GM13977 (cell line): Measurements from ENCODE around the gene SEMA7A.

Experiments used
- DNase-seq: peaks from one replicate; pipeline ENCODE4 v3.0.0; 2012; ENCODE audit warnings: low spot score
- in situ Hi-C: fragments of 300-500 bp; cut with MboI; formaldehyde crosslinking; loops from one replicate; pipeline ENCODE4 v1.12.0; 2022; ENCODE audit warnings: low sequenced_read_pairs, low pct_unique_long_range_greater_than_20kb, mixed read lengths, inconsistent platforms; ENCODE audit not compliant: unreplicated experiment
- TF ChIP-seq, protein P1 (sequence below): IDR thresholded peaks from 2 replicates; pipeline ENCODE4 v1.5.1; 2012; ENCODE audit warnings: mild to moderate bottlenecking, control low read depth; ENCODE audit not compliant: insufficient read depth; ENCODE audit errors: extremely low read depth, missing control alignments

The SEMA7A gene

DNA sequence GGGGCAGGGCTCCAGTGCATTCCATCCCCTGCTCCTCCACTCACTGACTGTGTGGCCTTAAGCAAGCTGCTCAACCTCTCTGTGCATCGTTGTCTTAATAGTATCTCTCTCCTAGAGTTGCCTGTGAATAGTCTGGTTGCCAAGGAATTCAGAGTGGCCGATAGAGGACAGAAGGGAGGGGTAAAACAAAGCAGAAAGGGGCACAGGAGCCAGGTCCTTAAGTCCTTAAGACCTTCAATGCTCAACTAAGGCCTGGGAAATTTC, 52.6 kb downstream of the SEMA7A start:
- in situ Hi-C loops: no loop called here
- TF ChIP-seq, protein P1, sequence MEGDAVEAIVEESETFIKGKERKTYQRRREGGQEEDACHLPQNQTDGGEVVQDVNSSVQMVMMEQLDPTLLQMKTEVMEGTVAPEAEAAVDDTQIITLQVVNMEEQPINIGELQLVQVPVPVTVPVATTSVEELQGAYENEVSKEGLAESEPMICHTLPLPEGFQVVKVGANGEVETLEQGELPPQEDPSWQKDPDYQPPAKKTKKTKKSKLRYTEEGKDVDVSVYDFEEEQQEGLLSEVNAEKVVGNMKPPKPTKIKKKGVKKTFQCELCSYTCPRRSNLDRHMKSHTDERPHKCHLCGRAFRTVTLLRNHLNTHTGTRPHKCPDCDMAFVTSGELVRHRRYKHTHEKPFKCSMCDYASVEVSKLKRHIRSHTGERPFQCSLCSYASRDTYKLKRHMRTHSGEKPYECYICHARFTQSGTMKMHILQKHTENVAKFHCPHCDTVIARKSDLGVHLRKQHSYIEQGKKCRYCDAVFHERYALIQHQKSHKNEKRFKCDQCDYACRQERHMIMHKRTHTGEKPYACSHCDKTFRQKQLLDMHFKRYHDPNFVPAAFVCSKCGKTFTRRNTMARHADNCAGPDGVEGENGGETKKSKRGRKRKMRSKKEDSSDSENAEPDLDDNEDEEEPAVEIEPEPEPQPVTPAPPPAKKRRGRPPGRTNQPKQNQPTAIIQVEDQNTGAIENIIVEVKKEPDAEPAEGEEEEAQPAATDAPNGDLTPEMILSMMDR: no peak
- DNase-seq: no peak

DNA sequence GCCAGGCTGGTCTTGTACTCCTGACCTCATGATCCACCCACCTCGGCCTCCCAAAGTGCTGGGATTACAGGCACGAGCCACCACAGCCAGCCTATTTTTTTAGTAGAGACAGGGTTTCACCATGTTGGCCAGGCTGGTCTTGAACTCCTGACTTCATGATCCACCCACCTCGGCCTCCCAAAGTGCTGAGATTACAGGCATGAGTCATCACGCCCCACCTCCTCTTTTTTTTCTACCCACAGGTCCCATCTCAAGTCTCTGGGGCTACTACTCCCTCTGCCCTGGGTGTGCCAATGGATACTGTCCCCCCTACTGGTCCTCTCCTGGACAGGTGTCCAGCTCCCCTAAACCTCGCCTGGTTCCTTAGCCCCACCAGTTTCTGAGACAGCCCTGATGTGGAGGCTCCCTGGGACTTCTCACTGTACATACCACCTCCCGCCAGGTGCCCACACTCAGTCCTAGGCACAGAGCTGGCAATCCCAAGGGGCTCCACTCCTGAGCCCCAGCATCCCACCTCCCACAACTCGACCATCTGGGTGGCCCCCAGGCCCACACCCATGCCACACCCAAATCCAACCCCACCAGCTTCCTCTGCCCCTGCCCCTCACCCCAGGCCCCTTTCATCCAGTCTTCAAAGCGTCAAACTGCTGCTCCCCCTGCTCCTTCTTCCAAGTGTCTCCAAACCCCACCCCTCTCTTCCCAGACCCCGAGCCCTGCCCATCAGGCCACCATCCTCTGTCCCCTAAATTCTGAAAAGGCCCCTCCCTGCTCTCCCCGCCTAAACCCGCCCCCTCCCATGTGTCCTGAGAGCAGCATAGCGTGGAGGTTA, 53.2 kb downstream of the SEMA7A start:
- in situ Hi-C loops: no loop called here
- TF ChIP-seq, protein P1: no peak
- no peak for DNase-seq

DNA sequence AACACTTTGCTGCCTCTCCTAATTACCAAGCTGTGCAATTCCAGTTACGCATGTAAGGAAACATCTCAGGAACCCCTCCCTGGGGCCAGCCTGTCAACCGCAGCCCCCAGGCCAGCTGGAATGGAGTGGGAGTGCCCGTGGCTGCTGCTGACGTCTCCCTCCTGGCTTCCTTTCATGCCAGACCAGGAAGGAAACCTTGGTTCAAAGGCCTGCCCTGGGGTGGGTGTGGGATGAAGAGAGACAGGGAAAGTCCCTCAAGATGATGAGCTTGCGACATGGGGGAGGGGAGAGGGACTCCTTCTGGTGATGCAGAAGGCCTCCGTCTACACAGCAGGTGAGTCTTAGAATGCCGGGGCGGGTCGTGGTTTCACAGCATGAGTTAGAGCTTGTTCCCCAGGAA, 54.9 kb downstream of the SEMA7A start:
- in situ Hi-C loops: loop anchor here (5.0 to 10.0 kb wide), 4 partner anchors 63 to 386 kb away; no protein-coding TSS in a partner anchor
- no peak for DNase-seq
- TF ChIP-seq, protein P1: no peak

DNA sequence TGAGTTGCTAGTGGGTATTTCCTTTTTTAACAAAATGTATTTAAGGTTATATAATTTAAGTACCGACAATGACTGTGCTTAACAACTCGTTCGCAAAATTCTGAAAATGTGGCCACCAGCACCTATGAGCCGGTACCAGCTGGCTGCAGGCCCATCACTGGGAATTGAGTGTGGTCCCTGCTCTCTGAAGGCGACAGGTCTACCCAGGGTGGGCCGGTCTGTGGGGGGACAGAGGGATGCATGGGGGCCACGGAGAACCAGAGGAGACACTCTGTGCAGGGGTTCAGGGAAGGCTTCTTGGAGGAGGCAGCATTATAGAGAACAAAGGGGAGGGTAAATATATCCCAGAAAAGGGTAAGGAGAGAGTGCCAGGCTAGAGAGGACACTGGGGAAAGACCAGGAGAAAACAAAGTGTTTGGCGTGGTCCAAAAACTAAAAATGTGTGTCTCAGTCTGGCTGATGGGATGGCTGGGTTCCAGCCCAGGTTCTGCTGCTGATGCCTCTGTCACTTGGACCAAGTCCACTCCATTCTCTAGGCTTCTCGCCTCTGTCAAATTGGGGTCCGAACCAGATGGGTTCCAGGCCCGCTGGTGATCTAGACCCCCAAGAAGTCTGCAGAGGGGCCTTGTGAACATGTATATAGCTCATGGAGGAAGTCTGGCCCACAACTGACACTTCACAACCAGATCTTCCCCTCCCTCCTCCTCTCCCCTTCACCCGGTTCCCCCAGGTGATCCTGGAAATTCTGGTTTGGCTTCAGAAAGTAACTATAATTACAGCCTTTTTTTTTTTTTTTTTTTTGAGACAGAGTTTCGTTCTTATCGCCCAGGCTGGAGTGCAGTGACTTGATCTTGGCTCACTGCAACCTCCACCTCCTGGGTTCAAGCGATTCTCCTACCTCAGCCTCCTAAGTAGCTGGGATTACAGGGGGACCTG, 55.7 kb downstream of the SEMA7A start:
- in situ Hi-C loops: loop anchor here (5.0 to 10.0 kb wide), 4 partner anchors 64 to 387 kb away; no protein-coding TSS in a partner anchor
- DNase-seq: no peak
- TF ChIP-seq, protein P1: no peak

DNA sequence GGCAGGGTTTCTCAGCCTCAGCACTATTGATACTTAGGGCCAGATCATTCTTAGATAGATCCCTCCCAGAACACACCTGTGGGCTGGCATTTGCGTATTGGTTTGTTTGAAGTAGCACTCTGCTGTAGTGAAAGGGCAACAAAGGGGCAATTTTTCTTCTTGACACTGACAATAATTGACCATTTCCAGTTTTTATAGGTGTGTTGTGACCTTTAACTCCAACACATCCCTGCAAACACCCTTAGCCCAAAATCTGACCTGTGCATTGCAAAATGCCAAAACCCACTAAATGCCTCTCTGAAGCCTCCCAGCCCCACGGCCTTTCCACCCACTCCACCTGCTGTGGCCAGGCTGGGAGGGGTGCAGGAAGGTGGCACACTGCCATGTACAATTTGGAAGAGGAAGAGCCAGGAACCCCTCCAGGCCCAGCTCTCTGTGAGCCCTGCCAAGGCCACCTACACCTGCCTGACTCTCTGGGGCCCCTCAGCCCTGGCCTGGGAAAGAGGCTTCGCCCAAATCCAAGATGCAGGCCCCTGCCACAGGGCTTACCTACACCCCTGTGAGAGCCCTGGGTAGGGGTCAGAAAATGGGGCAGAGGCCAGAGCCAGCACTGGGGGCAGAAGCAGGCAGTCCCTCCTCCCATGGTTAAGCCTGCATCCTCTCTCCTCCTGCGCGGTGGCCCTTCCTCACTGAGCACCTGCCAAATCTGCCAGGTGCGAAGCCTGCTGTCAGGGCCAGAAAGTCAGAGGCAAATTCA, 56.8 kb downstream of the SEMA7A start:
- no peak for DNase-seq
- in situ Hi-C loops: loop anchor here (5.0 to 10.0 kb wide), 4 partner anchors 65 to 388 kb away; no protein-coding TSS in a partner anchor

DNA sequence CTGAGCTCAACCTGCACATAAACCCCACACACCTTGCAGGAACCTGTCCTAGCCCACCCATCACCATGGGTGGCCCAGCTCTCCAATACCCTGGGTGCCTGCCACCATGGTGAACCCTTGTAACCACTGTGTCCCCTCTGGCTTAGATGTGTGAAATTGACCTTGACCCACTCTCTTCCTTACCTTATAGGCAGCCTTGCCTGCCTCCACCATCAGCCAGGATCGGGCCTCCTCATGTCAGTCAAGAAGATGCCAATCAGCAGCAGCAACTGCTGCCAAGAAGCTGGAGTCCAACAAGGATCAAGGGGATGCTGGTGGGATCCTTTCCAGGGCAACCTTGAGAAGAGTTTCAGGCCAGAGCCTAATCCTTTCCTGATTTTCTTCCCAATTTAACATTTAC, 57.5 kb downstream of the SEMA7A start:
- TF ChIP-seq, protein P1: no peak
- no peak for DNase-seq
- in situ Hi-C loops: loop anchor here (5.0 to 10.0 kb wide), 4 partner anchors 66 to 389 kb away; no protein-coding TSS in a partner anchor

More for the DNA sequence above, 56.8 kb downstream of the SEMA7A start:
- TF ChIP-seq, protein P1: no peak
